ENCODE measurements around the gene LPCAT3. TPM values are rescaled to one million over a fixed set of nuclear protein-coding genes. Genes with fewer than 3 reads are reported as not detected.

The LPCAT3 gene
- total RNA-seq, 1 experiment from 2014 or later: 54.3 TPM

GRCh38 chr12:6982532-6982931 is 35.7 kb downstream of the LPCAT3 start:
- TF ChIP-seq SIN3A (IDR thresholded peaks at IDR 0.05; ENCODE audit: borderline replicate concordance, insufficient read depth, low read depth, low read length) (no peak), REST (IDR thresholded peaks at IDR 0.05; ENCODE audit: insufficient read depth in 1 of 2, low read depth in 2 of 2, low read length in 1 of 2) (no peak), CTCF (IDR thresholded peaks at IDR 0.05) (no peak), POLR2AphosphoS5 (IDR thresholded peaks at IDR 0.05; ENCODE audit: low read depth, low read length) (no peak), TCF7L2 (IDR thresholded peaks at IDR 0.05; ENCODE audit: low read depth, low read length) (no peak)
- ATAC-seq (no peak), DNase-seq (ENCODE audit: low read depth, low spot score) (no peak)
- H3K27ac ChIP-seq (ENCODE audit: low read length): no peak overlapping the region
- in situ Hi-C loops (cut with HindIII; ENCODE audit: low pct_unique_long_range_greater_than_20kb, low sequenced_read_pairs) (no loop called here), intact Hi-C loops (cut with micrococcal nuclease; ENCODE audit: unreplicated experiment) (no loop called here)
- H3K4me1 ChIP-seq (ENCODE audit: control insufficient read depth, insufficient read depth, low read length): no peaks in the 10 kb centered on the region
- H3K36me3 ChIP-seq (ENCODE audit: control insufficient read depth, insufficient read depth, low read length): no peaks in the 10 kb centered on the region
- CTCF ChIA-PET: no interaction called here
- no TSS peak for BruUV-seq (replicated peaks)
- no peaks in the 10 kb centered on the region for H3K27me3 ChIP-seq (ENCODE audit: control insufficient read depth, insufficient read depth, low read length)
- H3K9me3 ChIP-seq (ENCODE audit: control insufficient read depth, insufficient read depth, low read depth, low read length): no peaks in the 10 kb centered on the region
- H3K4me3 ChIP-seq (ENCODE audit: low read depth in 2 of 2, low read length in 2 of 2): no peak overlapping the region
- POLR2A ChIA-PET: interaction anchor here (0.7 kb wide), 1 partner anchor 44 kb away, joined by 4 read pairs; no protein-coding TSS in a partner anchor

GRCh38 chr12:6981152-6982052 is 36.9 kb downstream of the LPCAT3 start:
- TF ChIP-seq CTCF (IDR thresholded peaks at IDR 0.05) (no peak), TCF7L2 (IDR thresholded peaks at IDR 0.05; ENCODE audit: low read depth, low read length) (no peak), POLR2AphosphoS5 (IDR thresholded peaks at IDR 0.05; ENCODE audit: low read depth, low read length) (no peak), REST (IDR thresholded peaks at IDR 0.05; ENCODE audit: insufficient read depth in 1 of 2, low read depth in 2 of 2, low read length in 1 of 2) (no peak), SIN3A (IDR thresholded peaks at IDR 0.05; ENCODE audit: borderline replicate concordance, insufficient read depth, low read depth, low read length) (no peak)
- H3K36me3 ChIP-seq (ENCODE audit: control insufficient read depth, insufficient read depth, low read length): no peaks in the 10 kb centered on the region
- no peak overlapping the region for H3K4me3 ChIP-seq (ENCODE audit: low read depth in 2 of 2, low read length in 2 of 2)
- H3K27me3 ChIP-seq (ENCODE audit: control insufficient read depth, insufficient read depth, low read length): no peaks in the 10 kb centered on the region
- in situ Hi-C loops (cut with HindIII; ENCODE audit: low pct_unique_long_range_greater_than_20kb, low sequenced_read_pairs): no loop called here
- ATAC-seq: no peak
- DNase-seq (ENCODE audit: low read depth, low spot score): no peak
- ChIA-PET POLR2A (no interaction called here), CTCF (no interaction called here)
- no peaks in the 10 kb centered on the region for H3K4me1 ChIP-seq (ENCODE audit: control insufficient read depth, insufficient read depth, low read length)
- no TSS peak for BruUV-seq (replicated peaks)
- H3K9me3 ChIP-seq (ENCODE audit: control insufficient read depth, insufficient read depth, low read depth, low read length): no peaks in the 10 kb centered on the region
- intact Hi-C loops (cut with micrococcal nuclease; ENCODE audit: unreplicated experiment): no loop called here
- no peak overlapping the region for H3K27ac ChIP-seq (ENCODE audit: low read length)

Data from Panc1 (cell line).